ENCODE measurements around the gene RPL28.
"Not testable (repeated sequence)": the region's sequence is repeated elsewhere in the genome, so short reads cannot be mapped to it uniquely, and the experiment has no call there.

RPL28 gene

GRCh38 chr19:55398200-55398925, 12.6 kb downstream of the RPL28 start:
- DNase-seq (ENCODE audit: extremely low spot score): no peak
- TF ChIP-seq BHLHE40 (IDR thresholded peaks at IDR 0.05; ENCODE audit: borderline replicate concordance) (no peak), FOXK2 (IDR thresholded peaks at IDR 0.05) (no peak), ZNF384 (IDR thresholded peaks at IDR 0.05) (no peak), CTBP1 (IDR thresholded peaks at IDR 0.05; ENCODE audit: borderline replicate concordance) (no peak), ELF4 (IDR thresholded peaks at IDR 0.05) (no peak), SP1 (IDR thresholded peaks at IDR 0.05) (no peak), L3MBTL2 (conservative IDR thresholded peaks at IDR 0.05) (no peak), NFRKB (IDR thresholded peaks at IDR 0.05) (no peak), SUZ12 (IDR thresholded peaks at IDR 0.05) (no peak), FOXM1 (IDR thresholded peaks at IDR 0.05; ENCODE audit: borderline replicate concordance) (no peak), LEF1 (IDR thresholded peaks at IDR 0.05; ENCODE audit: borderline replicate concordance) (no peak), PKNOX1 (IDR thresholded peaks at IDR 0.05) (no peak), TARDBP (IDR thresholded peaks at IDR 0.05) (no peak), ARNT (IDR thresholded peaks at IDR 0.05) (no peak), HDGF (IDR thresholded peaks at IDR 0.05; ENCODE audit: borderline replicate concordance) (no peak), FOXA1 (IDR thresholded peaks at IDR 0.05) (no peak)
- ChIA-PET POLR2A (interaction anchor here (0.8 to 3.0 kb wide), 4 partner anchors 8 to 30 kb away, joined by 3 to 13 read pairs (median 4); no protein-coding TSS in a partner anchor), CTCF (no interaction called here)

- ChIA-PET POLR2A (interaction anchor here (1.2 to 3.0 kb wide), 2 partner anchors 10 to 12 kb away, joined by 3 to 13 read pairs; no protein-coding TSS in a partner anchor), CTCF (interaction anchor here (1.5 kb wide), 1 partner anchor 108 kb away, joined by 4 read pairs; no protein-coding TSS in a partner anchor)
- TF ChIP-seq SP1 (IDR thresholded peaks at IDR 0.05) (no peak), LEF1 (IDR thresholded peaks at IDR 0.05; ENCODE audit: borderline replicate concordance) (no peak), FOXA1 (IDR thresholded peaks at IDR 0.05) (no peak), ELF4 (IDR thresholded peaks at IDR 0.05) (no peak), ZNF384 (IDR thresholded peaks at IDR 0.05) (no peak), FOXM1 (IDR thresholded peaks at IDR 0.05; ENCODE audit: borderline replicate concordance) (no peak), BHLHE40 (IDR thresholded peaks at IDR 0.05; ENCODE audit: borderline replicate concordance) (no peak), HDGF (IDR thresholded peaks at IDR 0.05; ENCODE audit: borderline replicate concordance) (no peak), CTBP1 (IDR thresholded peaks at IDR 0.05; ENCODE audit: borderline replicate concordance) (no peak), L3MBTL2 (conservative IDR thresholded peaks at IDR 0.05) (no peak), SUZ12 (IDR thresholded peaks at IDR 0.05) (no peak), FOXK2 (IDR thresholded peaks at IDR 0.05) (no peak), ARNT (IDR thresholded peaks at IDR 0.05) (no peak), TARDBP (IDR thresholded peaks at IDR 0.05) (no peak), PKNOX1 (IDR thresholded peaks at IDR 0.05) (no peak), NFRKB (IDR thresholded peaks at IDR 0.05) (no peak)
- no peak for DNase-seq (ENCODE audit: extremely low spot score)
Observed at GRCh38 chr19:55400281-55401087, 14.8 kb downstream of the RPL28 start.

GRCh38 chr19:55401390-55401789, 15.7 kb downstream of the RPL28 start:
- CTCF ChIA-PET; DNase-seq (ENCODE audit: extremely low spot score): not testable (repeated sequence)
- POLR2A ChIA-PET: interaction anchor here (0.6 to 3.0 kb wide), 2 partner anchors 11 to 100 kb away, joined by 3 to 13 read pairs; no protein-coding TSS in a partner anchor

- ChIA-PET CTCF (no interaction called here), POLR2A (interaction anchor here (0.7 to 1.0 kb wide), 2 partner anchors 27 to 63 kb away, joined by 3 read pairs; no protein-coding TSS in a partner anchor)
- TF ChIP-seq FOXA1 (IDR thresholded peaks at IDR 0.05): no peak
- TF ChIP-seq NFRKB (IDR thresholded peaks at IDR 0.05): no peak
- no peak for TF ChIP-seq PKNOX1 (IDR thresholded peaks at IDR 0.05)
- TF ChIP-seq FOXM1 (IDR thresholded peaks at IDR 0.05; ENCODE audit: borderline replicate concordance): no peak
- no peak for TF ChIP-seq LEF1 (IDR thresholded peaks at IDR 0.05; ENCODE audit: borderline replicate concordance)
- TF ChIP-seq ZNF384 (IDR thresholded peaks at IDR 0.05): no peak
- TF ChIP-seq BHLHE40 (IDR thresholded peaks at IDR 0.05; ENCODE audit: borderline replicate concordance): no peak
- no peak for TF ChIP-seq ARNT (IDR thresholded peaks at IDR 0.05)
- no peak for TF ChIP-seq SP1 (IDR thresholded peaks at IDR 0.05)
- TF ChIP-seq L3MBTL2 (conservative IDR thresholded peaks at IDR 0.05): no peak
- no peak for TF ChIP-seq TARDBP (IDR thresholded peaks at IDR 0.05)
- TF ChIP-seq ELF4 (IDR thresholded peaks at IDR 0.05): no peak
- TF ChIP-seq SUZ12 (IDR thresholded peaks at IDR 0.05): no peak
- TF ChIP-seq HDGF (IDR thresholded peaks at IDR 0.05; ENCODE audit: borderline replicate concordance): no peak
- no peak for DNase-seq (ENCODE audit: extremely low spot score)
Observed at GRCh38 chr19:55402509-55402908, 16.8 kb downstream of the RPL28 start.

GRCh38 chr19:55405638-55406037, 19.9 kb downstream of the RPL28 start:
- POLR2A ChIA-PET: interaction anchor here (1.0 to 3.8 kb wide), 3 partner anchors 13 to 104 kb away, joined by 3 to 72 read pairs (median 26); partner anchors contain the start of gene KMT5C
- TF ChIP-seq FOXK2 (IDR thresholded peaks at IDR 0.05) (no peak), PKNOX1 (IDR thresholded peaks at IDR 0.05) (no peak), ARNT (IDR thresholded peaks at IDR 0.05) (no peak), BHLHE40 (IDR thresholded peaks at IDR 0.05; ENCODE audit: borderline replicate concordance) (no peak), HDGF (IDR thresholded peaks at IDR 0.05; ENCODE audit: borderline replicate concordance) (no peak), L3MBTL2 (conservative IDR thresholded peaks at IDR 0.05) (no peak), CTBP1 (IDR thresholded peaks at IDR 0.05; ENCODE audit: borderline replicate concordance) (no peak), ZNF384 (IDR thresholded peaks at IDR 0.05) (no peak), LEF1 (IDR thresholded peaks at IDR 0.05; ENCODE audit: borderline replicate concordance) (no peak), NFRKB (IDR thresholded peaks at IDR 0.05) (no peak), FOXA1 (IDR thresholded peaks at IDR 0.05) (no peak), ELF4 (IDR thresholded peaks at IDR 0.05) (no peak), TARDBP (IDR thresholded peaks at IDR 0.05) (no peak)
- no peak for DNase-seq (ENCODE audit: extremely low spot score)
- CTCF ChIA-PET: no interaction called here

Measured in HEK293T (cell line).